OCI-LY1 (cell line): ENCODE data around the gene TIMM21.

Source experiments
- H2AFZ ChIP-seq: fragments of 200-600 bp; sonication (generic), shearing (Covaris generic); 2 replicates; pipeline ENCODE4 v1.6.0; 2014; ENCODE audit warnings: antibody characterized with exemption, mild to moderate bottlenecking, low read length
- H3F3A ChIP-seq: fragments of 200-600 bp; sonication (generic), shearing (Covaris generic); 2 replicates; pipeline ENCODE4 v1.6.0; 2014; ENCODE audit warnings: mild to moderate bottlenecking, antibody characterized with exemption, low read length, moderate library complexity; ENCODE audit not compliant: insufficient read depth
- H3K27ac ChIP-seq: fragments of 200-600 bp; sonication (generic); 2 replicates; pipeline ENCODE4 v1.5.1; 2014; ENCODE audit warnings: low read length, mixed run types, mild to moderate bottlenecking, low read depth; ENCODE audit not compliant: poor library complexity, severe bottlenecking
- H3K27me3 ChIP-seq: fragments of 200-600 bp; sonication (generic); 2 replicates; pipeline ENCODE4 v1.6.0; 2014; ENCODE audit warnings: antibody characterized with exemption, mild to moderate bottlenecking, low read length, moderate library complexity; ENCODE audit not compliant: insufficient read depth
- H3K36me3 ChIP-seq: fragments of 200-600 bp; sonication (generic); 2 replicates; pipeline ENCODE4 v1.6.1; 2014; ENCODE audit warnings: mild to moderate bottlenecking, antibody characterized with exemption, low read length, moderate library complexity, mixed read lengths; ENCODE audit not compliant: insufficient read depth
- H3K4me1 ChIP-seq: fragments of 200-600 bp; sonication (generic); 2 replicates; pipeline ENCODE4 v1.5.1; 2014; ENCODE audit warnings: mild to moderate bottlenecking, low read length, moderate library complexity; ENCODE audit not compliant: insufficient read depth, severe bottlenecking
- H3K4me2 ChIP-seq: fragments of 200-600 bp; sonication (generic), shearing (Covaris generic); 2 replicates; pipeline ENCODE4 v1.6.1; 2014; ENCODE audit warnings: low read length
- H3K4me3 ChIP-seq: fragments of 200-600 bp; sonication (generic); 2 replicates; pipeline ENCODE4 v1.5.1; 2014; ENCODE audit warnings: low read length, low read depth, mild to moderate bottlenecking, mixed read lengths; ENCODE audit not compliant: poor library complexity, severe bottlenecking
- H3K79me2 ChIP-seq: fragments of 200-600 bp; shearing (Covaris generic); 2 replicates; pipeline ENCODE4 v1.6.1; 2016; ENCODE audit warnings: mixed run types, low read length, mixed read lengths; ENCODE audit not compliant: insufficient read depth
- H3K9ac ChIP-seq: fragments of 200-600 bp; sonication (generic), shearing (Covaris generic); 2 replicates; pipeline ENCODE4 v1.6.1; 2014; ENCODE audit warnings: mild to moderate bottlenecking, low read length, mixed read lengths
- H3K9me2 ChIP-seq: fragments of 200-600 bp; sonication (generic), shearing (Covaris generic); 2 replicates; pipeline ENCODE4 v1.6.1; 2014; ENCODE audit warnings: low read depth, mild to moderate bottlenecking, low read length, mixed read lengths
- H3K9me3 ChIP-seq: fragments of 200-600 bp; shearing (Covaris generic); 2 replicates; pipeline ENCODE4 v1.6.1; 2014; ENCODE audit warnings: low read length, mixed read lengths
- H4K20me1 ChIP-seq: fragments of 200-600 bp; sonication (generic), shearing (Covaris generic); 2 replicates; pipeline ENCODE4 v1.6.0; 2016; ENCODE audit warnings: mild to moderate bottlenecking, low read length; ENCODE audit not compliant: insufficient read depth
- EZH2 ChIP-seq: fragments of 200-600 bp; sonication (generic), shearing (Covaris generic); IDR thresholded peaks from 2 replicates; pipeline ENCODE4 v1.8.0; 2017; ENCODE audit warnings: borderline replicate concordance, mixed run types, mild to moderate bottlenecking, antibody characterized with exemption, low read length, moderate library complexity, mixed read lengths
- TF ChIP-seq, protein P1 (sequence below): fragments of 200-600 bp; sonication (generic), shearing (Covaris generic); IDR thresholded peaks from 2 replicates; pipeline ENCODE4 v1.5.1; 2017; ENCODE audit warnings: mild to moderate bottlenecking, antibody characterized with exemption, low read length, moderate library complexity, mixed read lengths

Gene TIMM21

DNA sequence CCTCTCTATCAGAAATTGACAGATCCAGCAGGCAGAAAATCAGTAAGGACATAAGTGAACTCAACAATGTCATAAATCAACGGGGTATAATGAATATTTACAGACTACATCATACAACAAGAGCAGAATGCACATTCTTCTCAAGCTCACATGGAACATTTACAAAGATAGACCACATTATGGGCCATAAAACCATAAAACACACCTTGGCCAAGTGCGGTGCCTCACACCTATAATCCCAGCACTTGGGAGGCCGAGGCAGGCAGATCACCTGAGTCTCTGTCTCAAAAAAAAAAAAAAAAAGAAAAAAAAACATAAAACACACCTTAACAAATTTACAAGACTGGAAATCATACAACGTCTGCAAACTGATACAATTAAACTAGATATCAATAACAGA is 37.3 kb upstream of the TIMM21 start:
- no peaks in the 10 kb centered on the region for H3F3A ChIP-seq
- H3K36me3 ChIP-seq = no peaks in the 10 kb centered on the region
- no peaks in the 10 kb centered on the region for H3K9me2 ChIP-seq
- no peak overlapping the region for H3K27ac ChIP-seq
- no peaks in the 10 kb centered on the region for H3K4me1 ChIP-seq
- no peak for TF ChIP-seq EZH2
- TF ChIP-seq, protein P1, sequence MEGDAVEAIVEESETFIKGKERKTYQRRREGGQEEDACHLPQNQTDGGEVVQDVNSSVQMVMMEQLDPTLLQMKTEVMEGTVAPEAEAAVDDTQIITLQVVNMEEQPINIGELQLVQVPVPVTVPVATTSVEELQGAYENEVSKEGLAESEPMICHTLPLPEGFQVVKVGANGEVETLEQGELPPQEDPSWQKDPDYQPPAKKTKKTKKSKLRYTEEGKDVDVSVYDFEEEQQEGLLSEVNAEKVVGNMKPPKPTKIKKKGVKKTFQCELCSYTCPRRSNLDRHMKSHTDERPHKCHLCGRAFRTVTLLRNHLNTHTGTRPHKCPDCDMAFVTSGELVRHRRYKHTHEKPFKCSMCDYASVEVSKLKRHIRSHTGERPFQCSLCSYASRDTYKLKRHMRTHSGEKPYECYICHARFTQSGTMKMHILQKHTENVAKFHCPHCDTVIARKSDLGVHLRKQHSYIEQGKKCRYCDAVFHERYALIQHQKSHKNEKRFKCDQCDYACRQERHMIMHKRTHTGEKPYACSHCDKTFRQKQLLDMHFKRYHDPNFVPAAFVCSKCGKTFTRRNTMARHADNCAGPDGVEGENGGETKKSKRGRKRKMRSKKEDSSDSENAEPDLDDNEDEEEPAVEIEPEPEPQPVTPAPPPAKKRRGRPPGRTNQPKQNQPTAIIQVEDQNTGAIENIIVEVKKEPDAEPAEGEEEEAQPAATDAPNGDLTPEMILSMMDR = no peak
- no peaks in the 10 kb centered on the region for H3K79me2 ChIP-seq
- H3K9me3 ChIP-seq = no peaks in the 10 kb centered on the region
- H2AFZ ChIP-seq = no peak overlapping the region
- H3K9ac ChIP-seq = no peak overlapping the region
- H3K27me3 ChIP-seq = no peaks in the 10 kb centered on the region
- no peaks in the 10 kb centered on the region for H4K20me1 ChIP-seq
- no peak overlapping the region for H3K4me3 ChIP-seq
- no peak overlapping the region for H3K4me2 ChIP-seq

DNA sequence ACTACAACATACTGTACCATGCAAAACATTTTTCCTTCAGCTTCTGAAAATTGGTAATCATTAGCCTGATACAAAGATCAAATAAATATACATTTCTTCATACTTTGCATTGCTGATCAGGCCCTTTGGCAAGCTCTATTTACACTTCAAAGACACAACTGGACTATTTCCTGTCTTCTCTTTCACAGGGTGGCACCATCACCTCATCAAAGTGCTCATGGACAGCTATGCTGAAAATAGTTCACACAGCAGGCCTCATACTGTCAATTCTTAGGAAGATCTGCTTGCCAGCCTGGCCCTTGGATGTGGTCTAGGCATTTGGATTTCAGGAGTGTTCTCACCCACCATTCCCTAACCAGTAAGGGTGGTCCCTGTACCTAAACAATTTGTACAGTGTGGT is 34.6 kb upstream of the TIMM21 start:
- H3K27ac ChIP-seq = no peak overlapping the region
- H3K27me3 ChIP-seq = no peaks in the 10 kb centered on the region
- no peak overlapping the region for H2AFZ ChIP-seq
- no peak overlapping the region for H3K9ac ChIP-seq
- H3K4me3 ChIP-seq = no peak overlapping the region
- no peak overlapping the region for H3K4me2 ChIP-seq
- no peaks in the 10 kb centered on the region for H3K79me2 ChIP-seq
- H3K36me3 ChIP-seq = no peaks in the 10 kb centered on the region
- TF ChIP-seq, protein P1 = no peak
- TF ChIP-seq EZH2 = no peak
- H3K9me2 ChIP-seq = no peaks in the 10 kb centered on the region
- H3F3A ChIP-seq = no peaks in the 10 kb centered on the region
- no peaks in the 10 kb centered on the region for H3K4me1 ChIP-seq
- H3K9me3 ChIP-seq = no peaks in the 10 kb centered on the region
- H4K20me1 ChIP-seq = no peaks in the 10 kb centered on the region

DNA sequence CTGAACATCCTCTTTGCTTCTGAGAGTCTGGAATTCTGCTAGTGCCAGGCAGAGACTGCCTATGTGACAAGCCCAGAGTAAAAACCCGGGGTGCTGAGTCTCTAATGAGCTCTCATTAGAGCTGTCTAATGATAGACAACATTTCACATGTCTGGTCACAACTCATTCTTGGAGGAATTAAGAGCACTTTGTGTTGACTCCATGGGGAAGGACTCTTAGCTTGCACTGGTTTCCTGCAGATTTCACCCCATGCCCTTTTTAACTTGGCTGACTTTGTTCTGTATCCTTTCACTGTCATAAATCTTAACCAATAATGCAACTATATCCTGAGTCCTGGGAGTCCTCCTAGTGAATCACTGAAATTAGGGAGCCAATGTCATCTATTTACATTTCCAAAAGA is 34.2 kb upstream of the TIMM21 start:
- H3K79me2 ChIP-seq = no peaks in the 10 kb centered on the region
- no peak overlapping the region for H3K27ac ChIP-seq
- no peaks in the 10 kb centered on the region for H3F3A ChIP-seq
- H4K20me1 ChIP-seq = no peaks in the 10 kb centered on the region
- H3K4me2 ChIP-seq = no peak overlapping the region
- H3K9me2 ChIP-seq = no peaks in the 10 kb centered on the region
- no peaks in the 10 kb centered on the region for H3K36me3 ChIP-seq
- no peak overlapping the region for H3K4me3 ChIP-seq
- H3K9me3 ChIP-seq = no peaks in the 10 kb centered on the region
- no peaks in the 10 kb centered on the region for H3K4me1 ChIP-seq
- no peak overlapping the region for H2AFZ ChIP-seq
- TF ChIP-seq, protein P1 = no peak
- TF ChIP-seq EZH2 = no peak
- no peaks in the 10 kb centered on the region for H3K27me3 ChIP-seq
- no peak overlapping the region for H3K9ac ChIP-seq
